ENCODE data around the gene FOXP1. TPM values are rescaled to one million over a fixed set of nuclear protein-coding genes. Genes with fewer than 3 reads are reported as not detected.

FOXP1 gene
- total and polyA plus RNA-seq, 2 donors (not counting 1 experiment from before 2014, with no cell fraction given) = 91.1 to 508 TPM

DNA sequence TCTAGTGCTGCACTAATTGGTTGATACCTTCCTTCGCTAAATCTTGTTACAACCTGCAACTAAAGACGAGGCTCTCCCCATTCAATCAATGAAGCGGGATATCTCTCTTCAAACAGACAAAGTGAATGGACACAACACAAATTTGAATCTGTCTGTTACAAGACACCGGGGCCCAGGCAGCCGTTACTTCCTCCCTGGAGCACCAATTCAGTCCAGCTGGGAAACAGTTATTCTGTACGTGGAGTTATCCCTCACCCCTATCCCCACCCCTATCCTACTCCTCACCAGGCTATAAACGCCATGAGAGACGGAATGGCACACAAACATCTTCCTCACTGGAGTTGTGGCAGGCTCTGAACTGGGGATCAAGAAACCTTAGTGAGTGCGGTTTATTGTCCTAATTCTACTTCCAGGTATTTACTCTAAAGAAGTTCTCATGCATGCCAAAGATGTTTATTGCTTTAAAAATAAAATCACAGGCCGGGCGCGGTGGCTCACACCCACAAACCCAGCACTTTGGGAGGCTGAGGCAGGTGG is 181.8 kb downstream of the FOXP1 start:
- ATAC-seq (ENCODE audit: low read depth) (no peak), DNase-seq (no peak)
- Histone ChIP-seq H3K4me1 (ENCODE audit: control insufficient read depth in 2 of 2, insufficient read depth in 2 of 2, low read length in 2 of 2) (peaks cover 56 to 68% of the 10 kb centered on the region in 2 donors), H3K36me3 (replicated peaks in 1 of 2; ENCODE audit: control extremely low read depth in 1 of 2, control insufficient read depth in 1 of 2, extremely low read depth in 1 of 2, insufficient read depth in 2 of 2, low read length in 1 of 2) (no peaks in the 10 kb centered on the region), H4K20me1 (ENCODE audit: control insufficient read depth, insufficient read depth, low read length, poor library complexity, severe bottlenecking) (no peaks in the 10 kb centered on the region), H3K9me3 (ENCODE audit: control extremely low read depth in 1 of 3, control insufficient read depth in 2 of 3, insufficient read depth in 1 of 3, low read length in 2 of 3) (no peaks in the 10 kb centered on the region), H3K27ac (ENCODE audit: low read length in 2 of 2) (peak overlapping the region; percentile 74), H3K79me2 (ENCODE audit: control insufficient read depth, insufficient read depth, low read length) (peaks cover 90% of the 10 kb centered on the region), H3K9ac (ENCODE audit: low read length) (no peak overlapping the region), H2AFZ (ENCODE audit: insufficient read depth, low read depth, low read length, poor library complexity, severe bottlenecking) (peak overlapping the region; percentile 4), H3K4me3 (ENCODE audit: control extremely low read depth in 1 of 5, extremely low read depth in 1 of 5, insufficient read depth in 1 of 5, low read depth in 2 of 5, low read length in 4 of 5) (no peak overlapping the region), H3K27me3 (replicated peaks in 1 of 4; ENCODE audit: control extremely low read depth in 1 of 4, control insufficient read depth in 3 of 4, insufficient read depth in 4 of 4, low read length in 3 of 4) (no peaks in the 10 kb centered on the region), H3K4me2 (replicated peaks; ENCODE audit: low read depth, low read length, poor library complexity, severe bottlenecking) (peak overlapping the region; percentile 24)
- CTCF ChIA-PET = interaction anchor here (1.1 to 1.4 kb wide), 2 partner anchors 53 to 110 kb away, joined by 3 read pairs; no protein-coding TSS in a partner anchor
- POLR2A ChIA-PET = interaction anchor here (0.6 kb wide), 1 partner anchor 12 kb away, joined by 10 read pairs; no protein-coding TSS in a partner anchor
- intact Hi-C loops (cut with micrococcal nuclease) = no loop called here
- H3K4me3 Mint-ChIP-seq = no peak overlapping the region
- TF ChIP-seq, protein P1, sequence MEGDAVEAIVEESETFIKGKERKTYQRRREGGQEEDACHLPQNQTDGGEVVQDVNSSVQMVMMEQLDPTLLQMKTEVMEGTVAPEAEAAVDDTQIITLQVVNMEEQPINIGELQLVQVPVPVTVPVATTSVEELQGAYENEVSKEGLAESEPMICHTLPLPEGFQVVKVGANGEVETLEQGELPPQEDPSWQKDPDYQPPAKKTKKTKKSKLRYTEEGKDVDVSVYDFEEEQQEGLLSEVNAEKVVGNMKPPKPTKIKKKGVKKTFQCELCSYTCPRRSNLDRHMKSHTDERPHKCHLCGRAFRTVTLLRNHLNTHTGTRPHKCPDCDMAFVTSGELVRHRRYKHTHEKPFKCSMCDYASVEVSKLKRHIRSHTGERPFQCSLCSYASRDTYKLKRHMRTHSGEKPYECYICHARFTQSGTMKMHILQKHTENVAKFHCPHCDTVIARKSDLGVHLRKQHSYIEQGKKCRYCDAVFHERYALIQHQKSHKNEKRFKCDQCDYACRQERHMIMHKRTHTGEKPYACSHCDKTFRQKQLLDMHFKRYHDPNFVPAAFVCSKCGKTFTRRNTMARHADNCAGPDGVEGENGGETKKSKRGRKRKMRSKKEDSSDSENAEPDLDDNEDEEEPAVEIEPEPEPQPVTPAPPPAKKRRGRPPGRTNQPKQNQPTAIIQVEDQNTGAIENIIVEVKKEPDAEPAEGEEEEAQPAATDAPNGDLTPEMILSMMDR (IDR thresholded peaks at IDR 0.05) = no peak
- TF ChIP-seq EZH2 (IDR thresholded peaks at IDR 0.05; ENCODE audit: borderline replicate concordance, insufficient read depth, low read depth, low read length, poor library complexity, severe bottlenecking) = no peak
- H3K27me3 Mint-ChIP-seq = no peaks in the 10 kb centered on the region
- peak overlapping the region; percentile 83 for H3K27ac Mint-ChIP-seq
- WGBS (ENCODE audit: insufficient coverage) = 85% methylated on average over 9 of the region's 12 CpGs
- no peaks in the 10 kb centered on the region for H3K9me3 Mint-ChIP-seq (ENCODE audit: insufficient read depth)
- H3K4me1 Mint-ChIP-seq = peaks cover 74% of the 10 kb centered on the region

DNA sequence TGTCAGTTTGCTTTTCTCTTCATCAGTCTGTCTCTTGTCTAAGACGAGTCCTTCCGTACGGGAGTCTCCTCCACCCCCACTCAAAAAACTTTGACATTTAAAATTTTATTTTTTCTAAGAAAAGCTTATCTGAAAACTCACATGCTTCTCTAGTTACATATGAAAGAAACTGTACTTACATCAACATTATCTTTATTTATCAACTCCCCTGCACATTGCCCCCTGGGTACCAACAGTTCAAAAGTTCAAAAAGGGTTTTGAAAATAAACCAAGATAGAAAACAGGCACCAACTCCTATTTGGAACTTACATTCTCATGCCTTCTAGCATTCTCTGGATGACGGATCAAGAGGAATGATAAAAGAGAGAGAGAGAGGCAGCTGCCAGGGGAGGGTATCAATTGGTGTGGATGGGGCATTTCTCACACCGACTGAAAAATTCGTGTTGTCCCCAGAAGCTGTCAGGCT is 182.5 kb downstream of the FOXP1 start:
- Histone ChIP-seq H3K27ac (ENCODE audit: low read length in 2 of 2) (peak overlapping the region; percentile 74), H3K4me3 (ENCODE audit: control extremely low read depth in 1 of 5, extremely low read depth in 1 of 5, insufficient read depth in 1 of 5, low read depth in 2 of 5, low read length in 4 of 5) (no peak overlapping the region), H3K36me3 (replicated peaks in 1 of 2; ENCODE audit: control extremely low read depth in 1 of 2, control insufficient read depth in 1 of 2, extremely low read depth in 1 of 2, insufficient read depth in 2 of 2, low read length in 1 of 2) (no peaks in the 10 kb centered on the region), H3K27me3 (replicated peaks in 1 of 4; ENCODE audit: control extremely low read depth in 1 of 4, control insufficient read depth in 3 of 4, insufficient read depth in 4 of 4, low read length in 3 of 4) (no peaks in the 10 kb centered on the region), H2AFZ (ENCODE audit: insufficient read depth, low read depth, low read length, poor library complexity, severe bottlenecking) (no peak overlapping the region), H3K79me2 (ENCODE audit: control insufficient read depth, insufficient read depth, low read length) (peaks cover 92% of the 10 kb centered on the region), H3K9me3 (ENCODE audit: control extremely low read depth in 1 of 3, control insufficient read depth in 2 of 3, insufficient read depth in 1 of 3, low read length in 2 of 3) (no peaks in the 10 kb centered on the region), H4K20me1 (ENCODE audit: control insufficient read depth, insufficient read depth, low read length, poor library complexity, severe bottlenecking) (no peaks in the 10 kb centered on the region), H3K4me1 (ENCODE audit: control insufficient read depth in 2 of 2, insufficient read depth in 2 of 2, low read length in 2 of 2) (peaks cover 57 to 74% of the 10 kb centered on the region in 2 donors), H3K4me2 (replicated peaks; ENCODE audit: low read depth, low read length, poor library complexity, severe bottlenecking) (peak overlapping the region; percentile 24), H3K9ac (ENCODE audit: low read length) (no peak overlapping the region)
- Mint-ChIP-seq H3K4me1 (peaks cover 75% of the 10 kb centered on the region), H3K4me3 (peak overlapping the region; percentile 23), H3K9me3 (ENCODE audit: insufficient read depth) (no peaks in the 10 kb centered on the region), H3K27ac (peak overlapping the region; percentile 83), H3K27me3 (no peaks in the 10 kb centered on the region)
- POLR2A ChIA-PET = interaction anchor here (0.6 kb wide), 1 partner anchor 12 kb away, joined by 10 read pairs; no protein-coding TSS in a partner anchor
- DNase-seq (no peak), ATAC-seq (ENCODE audit: low read depth) (no peak)
- no peak for TF ChIP-seq EZH2 (IDR thresholded peaks at IDR 0.05; ENCODE audit: borderline replicate concordance, insufficient read depth, low read depth, low read length, poor library complexity, severe bottlenecking)
- TF ChIP-seq, protein P1 (IDR thresholded peaks at IDR 0.05) = no peak
- intact Hi-C loops (cut with micrococcal nuclease) = no loop called here
- WGBS (ENCODE audit: insufficient coverage) = 80% methylated on average over 1 of the region's 6 CpGs
- CTCF ChIA-PET = interaction anchor here (1.1 to 1.4 kb wide), 2 partner anchors 53 to 111 kb away, joined by 3 read pairs; no protein-coding TSS in a partner anchor

All from B cell (primary cell).